ENCODE results near the gene PARP1.

PARP1 gene

GRCh38 chr1:226407497-226408284 lies at the start of gene PARP1:
TSS of gene PARP1 (minus strand) at chr1:226408093. CDS start at chr1:226407929, 164 bp downstream.
- Mint-ChIP-seq H3K27me3 (ENCODE audit: low read depth) (peaks cover 12% of the 10 kb centered on the region), H3K4me1 (ENCODE audit: low read depth) (peaks cover 36% of the 10 kb centered on the region), H3K36me3 (ENCODE audit: low read depth) (peaks cover 10% of the 10 kb centered on the region), H3K9me3 (no peaks in the 10 kb centered on the region), H3K27ac (peak within 1 kb of the TSS; percentile 97), H3K4me3 (peak within 1 kb of the TSS; percentile 97)

- no peaks in the 10 kb centered on the region for H3K27me3 Mint-ChIP-seq (ENCODE audit: low read depth)
- H3K36me3 Mint-ChIP-seq (ENCODE audit: low read depth): no peaks in the 10 kb centered on the region
- peak overlapping the region; percentile 77 for H3K27ac Mint-ChIP-seq
- no peaks in the 10 kb centered on the region for H3K9me3 Mint-ChIP-seq
- H3K4me1 Mint-ChIP-seq (ENCODE audit: low read depth): peaks cover 11% of the 10 kb centered on the region
- peak overlapping the region; percentile 68 for H3K4me3 Mint-ChIP-seq
These were observed 49.4 kb upstream of the PARP1 start for GRCh38 chr1:226457307-226457712.

GRCh38 chr1:226455843-226456242 lies 48.0 kb upstream of the PARP1 start:
- Mint-ChIP-seq H3K27ac (no peak overlapping the region), H3K4me3 (no peak overlapping the region), H3K27me3 (ENCODE audit: low read depth) (peaks cover 2% of the 10 kb centered on the region), H3K36me3 (ENCODE audit: low read depth) (no peaks in the 10 kb centered on the region), H3K4me1 (ENCODE audit: low read depth) (peaks cover 11% of the 10 kb centered on the region), H3K9me3 (no peaks in the 10 kb centered on the region)

GRCh38 chr1:226454349-226454748 lies 46.5 kb upstream of the PARP1 start:
- H3K4me1 Mint-ChIP-seq (ENCODE audit: low read depth): peaks cover 11% of the 10 kb centered on the region
- no peak overlapping the region for H3K27ac Mint-ChIP-seq
- H3K4me3 Mint-ChIP-seq: no peak overlapping the region
- H3K27me3 Mint-ChIP-seq (ENCODE audit: low read depth): peaks cover 15% of the 10 kb centered on the region
- H3K9me3 Mint-ChIP-seq: no peaks in the 10 kb centered on the region
- H3K36me3 Mint-ChIP-seq (ENCODE audit: low read depth): no peaks in the 10 kb centered on the region

GRCh38 chr1:226453015-226453704 lies 45.3 kb upstream of the PARP1 start:
- H3K27ac Mint-ChIP-seq: no peak overlapping the region

GRCh38 chr1:226450688-226451087 lies 42.8 kb upstream of the PARP1 start:
- Mint-ChIP-seq H3K9me3 (no peaks in the 10 kb centered on the region), H3K4me3 (no peak overlapping the region), H3K4me1 (ENCODE audit: low read depth) (peaks cover 6% of the 10 kb centered on the region), H3K27ac (no peak overlapping the region), H3K36me3 (ENCODE audit: low read depth) (no peaks in the 10 kb centered on the region), H3K27me3 (ENCODE audit: low read depth) (peaks cover 33% of the 10 kb centered on the region)

More at GRCh38 chr1:226453015-226453704, 45.3 kb upstream of the PARP1 start:
- H3K9me3 Mint-ChIP-seq: no peaks in the 10 kb centered on the region
- H3K4me3 Mint-ChIP-seq: no peak overlapping the region
- peaks cover 11% of the 10 kb centered on the region for H3K4me1 Mint-ChIP-seq (ENCODE audit: low read depth)
- H3K36me3 Mint-ChIP-seq (ENCODE audit: low read depth): no peaks in the 10 kb centered on the region
- H3K27me3 Mint-ChIP-seq (ENCODE audit: low read depth): peaks cover 24% of the 10 kb centered on the region

GRCh38 chr1:226449823-226450222 lies 41.9 kb upstream of the PARP1 start:
- H3K4me1 Mint-ChIP-seq (ENCODE audit: low read depth): peaks cover 15% of the 10 kb centered on the region
- no peaks in the 10 kb centered on the region for H3K36me3 Mint-ChIP-seq (ENCODE audit: low read depth)
- H3K4me3 Mint-ChIP-seq: no peak overlapping the region
- H3K27me3 Mint-ChIP-seq (ENCODE audit: low read depth): peaks cover 37% of the 10 kb centered on the region
- no peaks in the 10 kb centered on the region for H3K9me3 Mint-ChIP-seq
- H3K27ac Mint-ChIP-seq: no peak overlapping the region

- Mint-ChIP-seq H3K4me1 (ENCODE audit: low read depth) (peaks cover 26% of the 10 kb centered on the region), H3K9me3 (no peaks in the 10 kb centered on the region), H3K27me3 (ENCODE audit: low read depth) (peaks cover 52% of the 10 kb centered on the region), H3K36me3 (ENCODE audit: low read depth) (no peaks in the 10 kb centered on the region), H3K4me3 (no peak overlapping the region), H3K27ac (no peak overlapping the region)
These were observed 40.2 kb upstream of the PARP1 start for GRCh38 chr1:226447932-226448665.

GRCh38 chr1:226446094-226446493 lies 38.2 kb upstream of the PARP1 start:
- Mint-ChIP-seq H3K27me3 (ENCODE audit: low read depth) (peaks cover 58% of the 10 kb centered on the region), H3K9me3 (no peaks in the 10 kb centered on the region), H3K27ac (no peak overlapping the region), H3K4me1 (ENCODE audit: low read depth) (peaks cover 26% of the 10 kb centered on the region), H3K4me3 (no peak overlapping the region), H3K36me3 (ENCODE audit: low read depth) (no peaks in the 10 kb centered on the region)

GRCh38 chr1:226444901-226445300 lies 37.0 kb upstream of the PARP1 start:
- no peak overlapping the region for H3K4me3 Mint-ChIP-seq
- H3K27me3 Mint-ChIP-seq (ENCODE audit: low read depth): peaks cover 57% of the 10 kb centered on the region
- H3K36me3 Mint-ChIP-seq (ENCODE audit: low read depth): no peaks in the 10 kb centered on the region
- no peaks in the 10 kb centered on the region for H3K9me3 Mint-ChIP-seq
- H3K4me1 Mint-ChIP-seq (ENCODE audit: low read depth): peaks cover 26% of the 10 kb centered on the region
- H3K27ac Mint-ChIP-seq: peak overlapping the region; percentile 29

- Mint-ChIP-seq H3K9me3 (no peaks in the 10 kb centered on the region), H3K4me3 (no peak overlapping the region), H3K4me1 (ENCODE audit: low read depth) (peaks cover 26% of the 10 kb centered on the region), H3K36me3 (ENCODE audit: low read depth) (no peaks in the 10 kb centered on the region), H3K27ac (no peak overlapping the region), H3K27me3 (ENCODE audit: low read depth) (peaks cover 56% of the 10 kb centered on the region)
These were observed 35.5 kb upstream of the PARP1 start for GRCh38 chr1:226443439-226443838.

GRCh38 chr1:226443033-226443432 lies 35.1 kb upstream of the PARP1 start:
- Mint-ChIP-seq H3K4me1 (ENCODE audit: low read depth) (peaks cover 26% of the 10 kb centered on the region), H3K36me3 (ENCODE audit: low read depth) (no peaks in the 10 kb centered on the region), H3K4me3 (no peak overlapping the region), H3K9me3 (no peaks in the 10 kb centered on the region), H3K27ac (no peak overlapping the region), H3K27me3 (ENCODE audit: low read depth) (peaks cover 56% of the 10 kb centered on the region)

- Mint-ChIP-seq H3K36me3 (ENCODE audit: low read depth) (no peaks in the 10 kb centered on the region), H3K27me3 (ENCODE audit: low read depth) (peaks cover 65% of the 10 kb centered on the region), H3K27ac (no peak overlapping the region), H3K4me1 (ENCODE audit: low read depth) (peaks cover 26% of the 10 kb centered on the region), H3K4me3 (no peak overlapping the region), H3K9me3 (no peaks in the 10 kb centered on the region)
These were observed 33.7 kb upstream of the PARP1 start for GRCh38 chr1:226441629-226442028.

GRCh38 chr1:226440512-226440911 lies 32.6 kb upstream of the PARP1 start:
- Mint-ChIP-seq H3K4me1 (ENCODE audit: low read depth) (peaks cover 17% of the 10 kb centered on the region), H3K4me3 (no peak overlapping the region), H3K9me3 (no peaks in the 10 kb centered on the region), H3K27ac (no peak overlapping the region), H3K27me3 (ENCODE audit: low read depth) (peaks cover 60% of the 10 kb centered on the region), H3K36me3 (ENCODE audit: low read depth) (no peaks in the 10 kb centered on the region)
